Loucy (cell line): Measurements from ENCODE around the gene SPANXC.

ENCODE experiments used
- H2AFZ ChIP-seq: fragments of 200-600 bp; sonication (generic); 2 replicates; pipeline ENCODE4 v1.6.0; 2016; ENCODE audit warnings: antibody characterized with exemption, mild to moderate bottlenecking, low read length, moderate library complexity
- H3F3A ChIP-seq: fragments of 200-600 bp; 2 replicates; pipeline ENCODE4 v1.6.0; 2016; ENCODE audit warnings: antibody characterized with exemption, low read depth, mild to moderate bottlenecking
- H3K27me3 ChIP-seq: fragments of 200-600 bp; sonication (generic); 2 replicates; pipeline ENCODE4 v1.6.1; 2014; ENCODE audit warnings: low read length, mild to moderate bottlenecking; ENCODE audit not compliant: insufficient read depth, poor library complexity, severe bottlenecking
- H3K36me3 ChIP-seq: fragments of 200-600 bp; sonication (generic); 2 replicates; pipeline ENCODE4 v1.6.1; 2016; ENCODE audit warnings: low read length; ENCODE audit not compliant: insufficient read depth
- H3K4me1 ChIP-seq: fragments of 200-600 bp; sonication (generic); 2 replicates; pipeline ENCODE4 v1.5.1; 2014; ENCODE audit warnings: low read length, mild to moderate bottlenecking; ENCODE audit not compliant: insufficient read depth, poor library complexity, severe bottlenecking
- H3K4me2 ChIP-seq: fragments of 200-600 bp; sonication (generic); 2 replicates; pipeline ENCODE4 v1.6.0; 2014; ENCODE audit warnings: antibody characterized with exemption, low read length, low read depth, mild to moderate bottlenecking; ENCODE audit not compliant: poor library complexity, severe bottlenecking
- H3K4me3 ChIP-seq: fragments of 200-600 bp; sonication (generic); 2 replicates; pipeline ENCODE4 v1.5.1; 2014; ENCODE audit warnings: low read length, mild to moderate bottlenecking, mixed read lengths; ENCODE audit not compliant: poor library complexity, severe bottlenecking
- H3K79me2 ChIP-seq: fragments of 200-600 bp; sonication (generic); 2 replicates; pipeline ENCODE4 v1.6.1; 2014; ENCODE audit warnings: low read length; ENCODE audit not compliant: insufficient read depth
- H3K9ac ChIP-seq: fragments of 200-600 bp; sonication (generic); 2 replicates; pipeline ENCODE4 v1.6.0; 2014; ENCODE audit warnings: mild to moderate bottlenecking, low read depth, low read length, moderate library complexity; ENCODE audit not compliant: poor library complexity, severe bottlenecking
- H3K9me2 ChIP-seq: fragments of 200-600 bp; sonication (generic); replicated peaks from 2 replicates; pipeline ENCODE4 v1.6.1; 2016; ENCODE audit warnings: low read depth, low read length, mixed read lengths
- H3K9me3 ChIP-seq: fragments of 200-600 bp; sonication (generic); 2 replicates; pipeline ENCODE4 v1.6.1; 2014; ENCODE audit warnings: mild to moderate bottlenecking, antibody characterized with exemption, low read length, low read depth; ENCODE audit not compliant: insufficient read depth
- H4K20me1 ChIP-seq: fragments of 200-600 bp; sonication (generic); 2 replicates; pipeline ENCODE4 v1.6.0; 2014; ENCODE audit warnings: antibody characterized with exemption, low read length, mild to moderate bottlenecking; ENCODE audit not compliant: insufficient read depth, poor library complexity, severe bottlenecking
- CTCF ChIP-seq: fragments of 200-600 bp; sonication (generic); conservative IDR thresholded peaks from 2 replicates; pipeline ENCODE4 v1.5.1; 2014; ENCODE audit warnings: mild to moderate bottlenecking, antibody characterized with exemption, low read length
- EZH2phosphoT487 ChIP-seq: fragments of 200-600 bp; IDR thresholded peaks from 2 replicates; pipeline ENCODE4 v1.6.1; 2018; ENCODE audit warnings: antibody characterized with exemption, mild to moderate bottlenecking, moderate library complexity, borderline replicate concordance

SPANXC gene

GRCh38 chrX:141221611-141222010 lies 20.7 kb downstream of the SPANXC start:
- Histone ChIP-seq H3K4me2 (no peak overlapping the region), H3K9me3 (no peaks in the 10 kb centered on the region)

GRCh38 chrX:141220342-141221008 lies 21.8 kb downstream of the SPANXC start:
- Histone ChIP-seq H3F3A (no peaks in the 10 kb centered on the region), H3K79me2 (no peaks in the 10 kb centered on the region), H3K4me1 (no peaks in the 10 kb centered on the region), H3K36me3 (no peaks in the 10 kb centered on the region), H3K4me3 (no peak overlapping the region), H3K9me3 (no peaks in the 10 kb centered on the region), H4K20me1 (no peaks in the 10 kb centered on the region), H2AFZ (no peak overlapping the region), H3K27me3 (no peaks in the 10 kb centered on the region), H3K9me2 (no peaks in the 10 kb centered on the region), H3K4me2 (no peak overlapping the region), H3K9ac (no peak overlapping the region)
- TF ChIP-seq CTCF (no peak), EZH2phosphoT487 (no peak)

More at GRCh38 chrX:141221611-141222010, 20.7 kb downstream of the SPANXC start:
- Histone ChIP-seq H3K79me2 (no peaks in the 10 kb centered on the region), H3F3A (no peaks in the 10 kb centered on the region), H3K9ac (no peak overlapping the region), H3K4me1 (no peaks in the 10 kb centered on the region), H3K27me3 (no peaks in the 10 kb centered on the region), H4K20me1 (no peaks in the 10 kb centered on the region), H3K4me3 (no peak overlapping the region), H3K36me3 (no peaks in the 10 kb centered on the region), H3K9me2 (no peaks in the 10 kb centered on the region), H2AFZ (no peak overlapping the region)
- TF ChIP-seq EZH2phosphoT487, result no peak

- Histone ChIP-seq H3K79me2 (no peaks in the 10 kb centered on the region), H3K27me3 (no peaks in the 10 kb centered on the region), H3K9me3 (no peaks in the 10 kb centered on the region), H3F3A (no peaks in the 10 kb centered on the region), H3K4me2 (no peak overlapping the region), H4K20me1 (no peaks in the 10 kb centered on the region), H2AFZ (no peak overlapping the region), H3K9me2 (no peaks in the 10 kb centered on the region), H3K9ac (no peak overlapping the region), H3K4me1 (no peaks in the 10 kb centered on the region), H3K36me3 (no peaks in the 10 kb centered on the region), H3K4me3 (no peak overlapping the region)
- TF ChIP-seq CTCF (no peak), EZH2phosphoT487 (no peak)
Measured at GRCh38 chrX:141214196-141214595, 28.1 kb downstream of the SPANXC start.

GRCh38 chrX:141201962-141202361 lies 40.4 kb downstream of the SPANXC start:
- Histone ChIP-seq H3K9me2 (no peaks in the 10 kb centered on the region), H3F3A (no peaks in the 10 kb centered on the region), H3K79me2 (no peaks in the 10 kb centered on the region), H3K9ac (no peak overlapping the region), H3K4me1 (no peaks in the 10 kb centered on the region), H3K4me3 (no peak overlapping the region), H3K4me2 (no peak overlapping the region), H3K9me3 (no peaks in the 10 kb centered on the region), H3K27me3 (no peaks in the 10 kb centered on the region), H3K36me3 (no peaks in the 10 kb centered on the region), H4K20me1 (no peaks in the 10 kb centered on the region), H2AFZ (no peak overlapping the region)
- no peak for TF ChIP-seq CTCF
- no peak for TF ChIP-seq EZH2phosphoT487
